PC-3 (cell line): ENCODE measurements around the gene ALG8.

Source experiments
- CTCF ChIP-seq: fragments of 300-600 bp; sonication (generic); conservative IDR thresholded peaks from 2 replicates; pipeline ENCODE4 v1.5.1; 2017; ENCODE audit warnings: antibody characterized with exemption, low read depth, mild to moderate bottlenecking, low read length
- EZH2 ChIP-seq: fragments of 300-600 bp; sonication (generic); IDR thresholded peaks from one replicate; pipeline ENCODE4 v1.6.1; 2017; ENCODE audit warnings: antibody characterized with exemption, mild to moderate bottlenecking, low read length; ENCODE audit not compliant: unreplicated experiment
- EZH2phosphoT487 ChIP-seq: fragments of 300-600 bp; sonication (generic); IDR thresholded peaks from 2 replicates; pipeline ENCODE4 v1.6.1; 2018; ENCODE audit warnings: mild to moderate bottlenecking, antibody characterized with exemption, low read length, borderline replicate concordance

DNA sequence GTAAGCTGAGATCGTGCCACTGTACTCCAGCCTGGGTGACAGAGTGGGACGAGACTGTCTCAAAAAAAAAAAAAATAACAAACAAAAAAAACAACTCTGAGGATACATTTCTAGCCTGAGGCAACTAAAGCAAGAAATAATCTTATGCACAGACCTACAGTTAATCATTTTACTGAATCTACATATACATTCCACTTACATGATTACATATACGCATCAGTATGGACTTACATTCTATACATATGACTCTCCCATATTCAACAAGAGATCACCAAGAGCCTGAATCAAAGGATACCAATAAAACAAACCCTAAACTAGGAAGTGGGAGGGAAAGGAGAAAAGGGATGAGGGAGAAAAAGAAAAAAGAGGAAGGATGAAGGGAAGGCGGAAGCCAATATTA, 1.1 kb downstream of the ALG8 start:
- TF ChIP-seq CTCF (no peak), EZH2phosphoT487 (no peak), EZH2 (no peak)
